Measurements from ENCODE around the gene CD180.
"Not testable (repeated sequence)": the region's sequence is repeated elsewhere in the genome, so short reads cannot be mapped to it uniquely, and the experiment has no call there.

CD180 gene

GRCh38 chr5:67173351-67173750 is 23.2 kb downstream of the CD180 start:
- H3K9me3 ChIP-seq (replicated peaks in 1 of 2; ENCODE audit: control insufficient read depth in 2 of 2, insufficient read depth in 1 of 2, low read depth in 1 of 2, low read length in 2 of 2); H3K4me1 ChIP-seq (ENCODE audit: control insufficient read depth in 2 of 2, insufficient read depth in 1 of 2, low read depth in 1 of 2, low read length in 2 of 2); H3K36me3 ChIP-seq (replicated peaks in 1 of 2; ENCODE audit: control insufficient read depth in 2 of 2, insufficient read depth in 2 of 2, low read length in 2 of 2); H3K4ac ChIP-seq (ENCODE audit: low read length); H4K91ac ChIP-seq (ENCODE audit: low read depth, low read length, poor library complexity); H3K14ac ChIP-seq (ENCODE audit: low read length); H3K9ac ChIP-seq (ENCODE audit: low read depth, low read length, poor library complexity); DNase-seq (ENCODE audit: low spot score); H2BK5ac ChIP-seq (ENCODE audit: low read length); H2BK12ac ChIP-seq (ENCODE audit: low read length); H3K18ac ChIP-seq (ENCODE audit: low read length); H3K27ac ChIP-seq (replicated peaks; ENCODE audit: low read length); H2BK120ac ChIP-seq (ENCODE audit: low read depth, low read length); H2AK5ac ChIP-seq (ENCODE audit: low read depth, low read length); H3K79me1 ChIP-seq (ENCODE audit: low read depth, low read length); H2BK15ac ChIP-seq (ENCODE audit: low read length); H3K4me2 ChIP-seq (ENCODE audit: insufficient read depth, low read length, poor library complexity, severe bottlenecking); H3K27me3 ChIP-seq (ENCODE audit: control insufficient read depth in 3 of 3, insufficient read depth in 3 of 3, low read depth in 1 of 3, low read length in 3 of 3); H2AFZ ChIP-seq (ENCODE audit: low read length); H3K23ac ChIP-seq (ENCODE audit: low read depth, low read length, poor library complexity); H4K8ac ChIP-seq (ENCODE audit: low read depth, low read length); H3K4me3 ChIP-seq (ENCODE audit: low read length in 2 of 2): not testable (repeated sequence)
- no CpG with 5 or more reads among the region's 2 CpGs for WGBS, 2 donors (ENCODE audit: extremely low coverage in 2 of 2, insufficient read length in 2 of 2, insufficient replicate concordance in 1 of 2)

- Histone ChIP-seq H3K4me1 (ENCODE audit: control insufficient read depth in 2 of 2, insufficient read depth in 1 of 2, low read depth in 1 of 2, low read length in 2 of 2) (peaks cover 0 to 9% of the 10 kb centered on the region in 2 donors), H3K27ac (replicated peaks; ENCODE audit: low read length) (no peak overlapping the region), H3K18ac (ENCODE audit: low read length) (no peak overlapping the region), H3K4me2 (ENCODE audit: insufficient read depth, low read length, poor library complexity, severe bottlenecking) (no peak overlapping the region), H3K23ac (ENCODE audit: low read depth, low read length, poor library complexity) (no peak overlapping the region), H2AK5ac (ENCODE audit: low read depth, low read length) (no peak overlapping the region), H2BK12ac (ENCODE audit: low read length) (no peak overlapping the region), H4K91ac (ENCODE audit: low read depth, low read length, poor library complexity) (no peak overlapping the region), H3K79me1 (ENCODE audit: low read depth, low read length) (no peaks in the 10 kb centered on the region), H3K36me3 (replicated peaks in 1 of 2; ENCODE audit: control insufficient read depth in 2 of 2, insufficient read depth in 2 of 2, low read length in 2 of 2) (peaks cover 0 to 3% of the 10 kb centered on the region in 2 donors), H2AFZ (ENCODE audit: low read length) (no peak overlapping the region), H2BK120ac (ENCODE audit: low read depth, low read length) (no peak overlapping the region), H3K4ac (ENCODE audit: low read length) (no peak overlapping the region), H2BK15ac (ENCODE audit: low read length) (no peak overlapping the region), H4K8ac (ENCODE audit: low read depth, low read length) (no peak overlapping the region), H3K14ac (ENCODE audit: low read length) (no peak overlapping the region), H3K9me3 (replicated peaks in 1 of 2; ENCODE audit: control insufficient read depth in 2 of 2, insufficient read depth in 1 of 2, low read depth in 1 of 2, low read length in 2 of 2) (no peaks in the 10 kb centered on the region), H3K9ac (ENCODE audit: low read depth, low read length, poor library complexity) (no peak overlapping the region), H2BK5ac (ENCODE audit: low read length) (no peak overlapping the region), H3K27me3 (ENCODE audit: control insufficient read depth in 3 of 3, insufficient read depth in 3 of 3, low read depth in 1 of 3, low read length in 3 of 3) (no peaks in the 10 kb centered on the region), H3K4me3 (ENCODE audit: low read length in 2 of 2) (no peak overlapping the region)
- no CpG with 5 or more reads among the region's 3 CpGs for WGBS, 2 donors (ENCODE audit: extremely low coverage in 2 of 2, insufficient read length in 2 of 2, insufficient replicate concordance in 1 of 2)
- DNase-seq (ENCODE audit: low spot score), result no peak
Observed at GRCh38 chr5:67170767-67171166, 25.8 kb downstream of the CD180 start.

DNA sequence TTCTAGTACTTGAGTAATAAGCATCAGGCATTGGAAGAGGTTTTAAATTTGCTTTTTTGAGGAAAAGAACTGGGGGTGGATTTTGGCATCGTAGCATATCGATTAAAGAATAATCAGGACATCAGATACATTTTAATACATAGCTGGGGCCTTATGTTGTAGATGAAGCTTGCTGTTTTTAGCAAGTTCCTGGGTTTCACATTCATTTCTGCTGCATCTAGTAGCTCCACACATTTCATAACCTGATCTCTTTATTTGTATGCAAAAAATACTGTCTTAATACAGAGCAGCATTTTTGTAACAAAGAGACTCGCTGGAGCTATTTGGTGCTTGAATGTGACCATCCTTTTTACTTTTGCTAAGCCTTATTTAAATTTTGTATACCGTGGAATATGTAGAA is 28.5 kb downstream of the CD180 start:
- Histone ChIP-seq H3K9me3 (replicated peaks in 1 of 2; ENCODE audit: control insufficient read depth in 2 of 2, insufficient read depth in 1 of 2, low read depth in 1 of 2, low read length in 2 of 2) (no peaks in the 10 kb centered on the region), H3K27ac (replicated peaks; ENCODE audit: low read length) (no peak overlapping the region), H3K4me2 (ENCODE audit: insufficient read depth, low read length, poor library complexity, severe bottlenecking) (no peak overlapping the region), H3K4me1 (ENCODE audit: control insufficient read depth in 2 of 2, insufficient read depth in 1 of 2, low read depth in 1 of 2, low read length in 2 of 2) (peaks cover 0 to 10% of the 10 kb centered on the region in 2 donors), H3K79me1 (ENCODE audit: low read depth, low read length) (no peaks in the 10 kb centered on the region), H3K4ac (ENCODE audit: low read length) (no peak overlapping the region), H4K91ac (ENCODE audit: low read depth, low read length, poor library complexity) (no peak overlapping the region), H3K9ac (ENCODE audit: low read depth, low read length, poor library complexity) (no peak overlapping the region), H3K18ac (ENCODE audit: low read length) (no peak overlapping the region), H3K27me3 (ENCODE audit: control insufficient read depth in 3 of 3, insufficient read depth in 3 of 3, low read depth in 1 of 3, low read length in 3 of 3) (no peaks in the 10 kb centered on the region), H3K23ac (ENCODE audit: low read depth, low read length, poor library complexity) (no peak overlapping the region), H3K4me3 (ENCODE audit: low read length in 2 of 2) (no peak overlapping the region), H3K36me3 (replicated peaks in 1 of 2; ENCODE audit: control insufficient read depth in 2 of 2, insufficient read depth in 2 of 2, low read length in 2 of 2) (peaks cover 0 to 29% of the 10 kb centered on the region in 2 donors), H2BK5ac (ENCODE audit: low read length) (no peak overlapping the region), H2BK12ac (ENCODE audit: low read length) (no peak overlapping the region), H2BK15ac (ENCODE audit: low read length) (no peak overlapping the region), H2AK5ac (ENCODE audit: low read depth, low read length) (no peak overlapping the region), H2BK120ac (ENCODE audit: low read depth, low read length) (no peak overlapping the region), H2AFZ (ENCODE audit: low read length) (no peak overlapping the region), H3K14ac (ENCODE audit: low read length) (no peak overlapping the region), H4K8ac (ENCODE audit: low read depth, low read length) (no peak overlapping the region)
- WGBS, 2 donors (ENCODE audit: extremely low coverage in 2 of 2, insufficient read length in 2 of 2, insufficient replicate concordance in 1 of 2), result no CpG with 5 or more reads among the region's 4 CpGs
- DNase-seq (ENCODE audit: low spot score), result no peak

DNA sequence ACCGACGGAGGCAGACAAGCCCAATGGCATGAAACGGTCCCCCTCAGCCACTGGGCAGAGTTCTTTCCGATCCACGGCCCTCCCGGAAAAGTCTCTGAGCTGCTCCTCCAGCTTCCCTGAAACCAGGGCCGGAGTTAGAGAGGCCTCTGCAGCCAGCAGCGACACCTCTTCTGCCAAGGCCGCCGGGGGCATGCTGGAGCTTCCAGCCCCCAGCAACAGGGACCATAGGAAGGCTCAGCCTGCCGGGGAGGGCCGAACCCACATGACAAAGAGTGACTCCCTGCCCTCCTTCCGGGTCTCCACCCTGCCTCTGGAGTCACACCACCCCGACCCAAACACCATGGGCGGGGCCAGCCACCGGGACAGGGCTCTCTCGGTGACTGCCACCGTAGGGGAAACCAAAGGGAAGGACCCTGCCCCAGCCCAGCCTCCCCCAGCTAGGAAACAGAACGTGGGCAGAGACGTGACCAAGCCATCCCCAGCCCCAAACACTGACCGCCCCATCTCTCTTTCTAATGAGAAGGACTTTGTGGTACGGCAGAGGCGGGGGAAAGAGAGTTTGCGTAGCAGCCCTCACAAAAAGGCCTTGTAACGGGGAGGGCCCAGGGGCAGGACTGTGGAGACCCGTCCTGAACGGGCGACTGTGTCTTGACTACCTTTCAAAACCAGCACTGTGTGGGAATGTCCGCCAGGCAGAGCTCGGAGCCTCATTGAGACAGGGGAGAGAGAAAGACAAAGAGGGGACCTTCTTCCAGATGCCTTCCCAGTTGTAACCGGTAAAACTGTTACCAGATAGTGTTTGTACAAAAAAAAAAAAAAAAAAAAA is 29.9 kb downstream of the CD180 start:
- H3K4me1 ChIP-seq (ENCODE audit: control insufficient read depth in 2 of 2, insufficient read depth in 1 of 2, low read depth in 1 of 2, low read length in 2 of 2), result peaks cover 0 to 12% of the 10 kb centered on the region in 2 donors
- H4K8ac ChIP-seq (ENCODE audit: low read depth, low read length), result peak overlapping the region; percentile 44
- H2BK15ac ChIP-seq (ENCODE audit: low read length), result peak overlapping the region; percentile 52
- H3K27ac ChIP-seq (replicated peaks; ENCODE audit: low read length), result peak overlapping the region; percentile 71
- H2BK12ac ChIP-seq (ENCODE audit: low read length), result no peak overlapping the region
- peak overlapping the region; percentile 36 for H3K4me2 ChIP-seq (ENCODE audit: insufficient read depth, low read length, poor library complexity, severe bottlenecking)
- peak overlapping the region; percentile 29 for H2AK5ac ChIP-seq (ENCODE audit: low read depth, low read length)
- no CpG with 5 or more reads among the region's 31 CpGs for WGBS, 2 donors (ENCODE audit: extremely low coverage in 2 of 2, insufficient read length in 2 of 2, insufficient replicate concordance in 1 of 2)
- H2AFZ ChIP-seq (ENCODE audit: low read length), result peak overlapping the region; percentile 32
- peak overlapping the region; percentile 4 for H3K18ac ChIP-seq (ENCODE audit: low read length)
- DNase-seq (ENCODE audit: low spot score), result no peak
- H2BK5ac ChIP-seq (ENCODE audit: low read length), result peak overlapping the region; percentile 18
- H3K4ac ChIP-seq (ENCODE audit: low read length), result no peak overlapping the region
- H3K23ac ChIP-seq (ENCODE audit: low read depth, low read length, poor library complexity), result no peak overlapping the region
- no peaks in the 10 kb centered on the region for H3K27me3 ChIP-seq (ENCODE audit: control insufficient read depth in 3 of 3, insufficient read depth in 3 of 3, low read depth in 1 of 3, low read length in 3 of 3)
- no peak overlapping the region for H3K4me3 ChIP-seq (ENCODE audit: low read length in 2 of 2)
- H2BK120ac ChIP-seq (ENCODE audit: low read depth, low read length), result no peak overlapping the region
- no peaks in the 10 kb centered on the region for H3K9me3 ChIP-seq (replicated peaks in 1 of 2; ENCODE audit: control insufficient read depth in 2 of 2, insufficient read depth in 1 of 2, low read depth in 1 of 2, low read length in 2 of 2)
- H3K79me1 ChIP-seq (ENCODE audit: low read depth, low read length), result no peaks in the 10 kb centered on the region
- no peak overlapping the region for H3K14ac ChIP-seq (ENCODE audit: low read length)
- H3K36me3 ChIP-seq (replicated peaks in 1 of 2; ENCODE audit: control insufficient read depth in 2 of 2, insufficient read depth in 2 of 2, low read length in 2 of 2), result peaks cover 0 to 37% of the 10 kb centered on the region in 2 donors
- no peak overlapping the region for H4K91ac ChIP-seq (ENCODE audit: low read depth, low read length, poor library complexity)
- H3K9ac ChIP-seq (ENCODE audit: low read depth, low read length, poor library complexity), result no peak overlapping the region
